Measurements from ENCODE around the gene LUZP1.

DNA sequence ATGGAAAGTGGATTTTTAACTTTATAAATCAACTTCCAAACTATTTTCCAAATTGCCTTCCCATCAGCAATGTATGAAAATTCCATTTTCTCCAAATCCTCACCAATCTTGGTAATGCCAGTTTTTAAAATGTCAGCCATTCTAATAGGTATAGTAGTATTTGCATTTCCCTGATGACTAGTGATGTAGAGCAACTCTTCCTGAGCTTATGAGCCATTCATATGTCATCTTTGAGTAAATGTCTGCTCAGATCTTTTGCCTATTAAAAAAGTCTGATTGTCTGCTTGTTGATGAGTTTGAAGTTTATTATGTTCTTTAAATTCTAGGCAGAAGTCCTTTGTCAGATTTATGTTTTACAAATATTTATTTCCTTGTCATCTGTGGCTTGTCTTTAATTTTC, 94.6 kb downstream of the LUZP1 start:
- TF ChIP-seq POLR2A (IDR thresholded peaks at IDR 0.05) (no peak), EP300 (IDR thresholded peaks at IDR 0.05) (no peak), CTCF (IDR thresholded peaks at IDR 0.05) (no peak)

All from ovary (tissue), 3 donors.